ENCODE data around the gene TMEM38A.
A peak's percentile ranks its signal among the peaks of the same experiment; 100 is the strongest.

Gene TMEM38A, protein sequence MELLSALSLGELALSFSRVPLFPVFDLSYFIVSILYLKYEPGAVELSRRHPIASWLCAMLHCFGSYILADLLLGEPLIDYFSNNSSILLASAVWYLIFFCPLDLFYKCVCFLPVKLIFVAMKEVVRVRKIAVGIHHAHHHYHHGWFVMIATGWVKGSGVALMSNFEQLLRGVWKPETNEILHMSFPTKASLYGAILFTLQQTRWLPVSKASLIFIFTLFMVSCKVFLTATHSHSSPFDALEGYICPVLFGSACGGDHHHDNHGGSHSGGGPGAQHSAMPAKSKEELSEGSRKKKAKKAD

DNA sequence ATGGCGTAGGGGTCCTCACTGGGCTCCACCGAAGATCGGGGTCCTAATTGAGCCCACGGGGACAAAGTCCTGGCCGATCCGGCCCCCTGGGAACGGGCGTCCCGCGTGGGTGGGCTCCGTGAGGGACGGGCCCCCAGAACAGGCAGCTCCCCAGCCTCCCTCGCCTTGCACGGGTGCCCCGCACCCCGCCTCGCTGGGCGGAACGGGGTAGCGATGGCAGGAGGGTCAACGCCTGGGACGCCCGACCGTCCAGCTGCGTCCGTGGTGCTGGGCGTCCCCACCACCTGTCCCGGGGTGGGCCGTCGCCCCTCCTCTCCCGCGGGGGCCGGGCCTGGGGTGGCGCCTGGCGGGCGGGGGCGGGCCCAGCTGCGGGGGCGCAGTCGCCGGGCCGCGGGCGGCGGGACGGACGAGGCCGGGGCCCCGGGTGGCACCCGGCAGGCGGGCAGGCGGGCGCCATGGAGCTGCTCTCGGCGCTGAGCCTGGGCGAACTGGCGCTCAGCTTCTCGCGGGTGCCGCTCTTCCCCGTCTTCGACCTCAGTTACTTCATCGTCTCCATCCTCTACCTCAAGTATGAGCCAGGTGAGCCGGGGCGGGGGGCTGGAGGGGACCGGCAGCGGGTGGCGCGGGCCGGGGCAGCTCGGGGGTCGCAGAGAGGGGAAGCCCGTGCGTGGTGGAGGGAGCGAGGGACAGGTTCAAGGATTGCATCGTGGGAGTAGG is at the start of gene TMEM38A:
Gene TMEM38A (plus strand): TSS at position 377 of the 717 bp plus-strand sequence. CDS start 79 bp downstream, at position 456.
- DNase-seq (ENCODE audit: low read depth) = peak; percentile 26

DNA sequence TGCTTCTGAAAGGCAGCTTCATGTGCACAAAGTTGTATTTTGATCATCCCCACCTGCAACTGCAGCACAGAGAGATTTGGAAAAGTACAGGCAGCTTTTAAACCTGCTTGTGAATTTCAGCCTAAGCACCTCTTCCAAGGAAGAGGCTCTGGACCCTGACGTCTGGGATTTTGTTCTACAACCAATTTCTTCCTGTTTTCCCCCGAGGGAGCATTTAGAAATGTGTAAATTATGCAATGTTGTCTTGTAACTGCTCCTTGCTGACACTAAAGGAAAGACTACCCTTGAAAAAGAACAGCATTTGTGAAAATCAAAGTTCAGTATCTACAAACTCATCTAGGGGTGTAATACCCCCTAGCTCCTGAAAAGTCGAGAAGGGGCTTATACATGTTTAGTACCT is 48.3 kb upstream of the TMEM38A start:
- DNase-seq (ENCODE audit: low read depth) = no peak

DNA sequence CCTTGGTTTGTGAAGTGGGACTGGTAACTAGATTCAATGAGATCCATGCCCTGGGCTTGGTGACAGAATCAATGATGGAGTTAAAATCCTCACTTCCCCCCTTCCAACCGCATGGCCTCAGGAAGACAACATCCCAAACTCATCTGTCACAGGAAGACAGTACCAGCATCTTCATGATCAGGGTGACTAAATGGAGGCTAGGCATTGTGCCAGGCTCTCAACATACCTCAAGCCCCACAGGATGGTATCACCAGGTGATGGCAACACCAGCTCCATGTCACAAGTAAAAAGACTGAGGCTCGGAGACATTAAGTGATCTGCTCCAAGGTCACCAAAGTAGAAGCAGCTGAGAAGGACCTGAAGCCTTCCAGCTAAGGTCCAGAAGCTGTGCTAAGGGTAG is 47.1 kb upstream of the TMEM38A start:
- no peak for DNase-seq (ENCODE audit: low read depth)

DNA sequence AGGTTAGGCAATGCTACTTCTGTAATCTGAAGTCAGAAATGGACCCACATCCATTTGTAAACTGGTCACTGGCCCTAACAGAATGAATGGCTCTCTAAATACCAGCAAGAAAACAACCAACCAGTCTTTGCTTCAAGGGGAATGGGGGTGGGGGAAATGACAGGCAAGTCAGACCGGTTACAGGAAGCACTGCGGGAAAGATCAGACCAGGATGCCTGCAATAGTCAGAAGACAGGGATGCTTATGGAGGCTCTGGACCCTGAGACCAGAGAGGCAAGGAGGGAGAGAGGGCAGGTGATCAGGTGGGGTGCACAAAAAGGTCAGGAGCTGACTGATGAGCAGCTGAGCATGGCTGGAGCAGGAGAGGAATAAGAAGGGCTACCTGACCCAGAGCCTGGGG is 46.0 kb upstream of the TMEM38A start:
- peak; percentile 7 for DNase-seq (ENCODE audit: low read depth)

DNA sequence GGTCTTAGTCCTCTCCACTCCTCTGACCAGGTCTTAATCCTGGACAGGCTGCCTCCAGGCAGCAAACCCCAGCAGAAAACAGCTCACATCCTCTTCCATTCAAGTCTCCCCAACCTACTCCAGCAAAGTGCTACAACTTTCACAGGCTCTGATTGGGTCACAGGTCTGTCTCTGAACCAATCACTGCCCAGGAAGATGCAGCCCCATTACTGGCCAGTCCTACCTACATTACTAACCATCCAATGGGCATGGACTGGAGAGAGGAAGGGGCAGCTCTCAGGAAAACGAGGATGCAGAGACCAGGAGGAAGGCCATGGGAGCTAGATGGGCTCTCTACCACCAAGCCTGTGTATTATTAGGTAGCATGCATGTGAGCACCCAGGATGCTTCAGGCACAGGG is 45.1 kb upstream of the TMEM38A start:
- peak; percentile 35 for DNase-seq (ENCODE audit: low read depth)

DNA sequence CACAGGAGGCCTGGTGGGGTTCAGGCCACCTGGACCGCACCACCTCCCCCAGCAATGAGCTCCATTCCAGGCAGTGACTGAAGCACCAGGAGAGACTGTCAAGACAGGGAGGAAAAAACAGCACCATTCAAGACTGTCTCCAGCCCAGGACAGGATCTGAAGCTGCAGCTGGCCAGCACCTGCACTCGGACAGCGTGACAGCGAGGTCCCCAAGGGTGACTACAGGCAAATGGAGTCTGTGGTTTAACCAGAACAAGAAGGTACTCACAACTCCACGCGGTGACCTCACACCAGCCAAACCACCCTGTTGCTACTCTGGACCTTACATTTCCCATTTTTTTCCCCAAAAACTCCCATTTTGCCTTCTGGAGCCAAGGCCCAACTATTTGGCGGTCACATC is 42.7 kb upstream of the TMEM38A start:
- DNase-seq (ENCODE audit: low read depth) = no peak

DNA sequence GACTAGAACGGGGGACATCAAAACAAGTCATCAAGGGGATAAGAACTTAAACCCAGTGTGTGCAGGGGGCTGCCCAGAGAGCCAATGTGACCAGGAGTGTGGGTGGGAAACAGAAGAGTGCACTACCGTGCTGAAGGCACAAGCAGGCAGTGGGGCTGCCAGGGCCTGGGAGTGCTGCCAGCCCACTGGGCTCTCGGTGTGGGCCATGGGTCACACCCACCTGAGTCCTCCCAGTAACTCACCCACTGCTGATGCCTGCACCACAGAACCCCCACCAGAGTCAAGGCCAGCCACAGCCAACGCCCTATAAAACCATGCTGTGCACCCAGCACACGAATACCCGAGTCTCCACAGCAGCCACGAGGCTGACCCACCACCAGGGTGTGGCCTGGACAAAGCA is 41.5 kb upstream of the TMEM38A start:
- peak; percentile 6 for DNase-seq (ENCODE audit: low read depth)

DNA sequence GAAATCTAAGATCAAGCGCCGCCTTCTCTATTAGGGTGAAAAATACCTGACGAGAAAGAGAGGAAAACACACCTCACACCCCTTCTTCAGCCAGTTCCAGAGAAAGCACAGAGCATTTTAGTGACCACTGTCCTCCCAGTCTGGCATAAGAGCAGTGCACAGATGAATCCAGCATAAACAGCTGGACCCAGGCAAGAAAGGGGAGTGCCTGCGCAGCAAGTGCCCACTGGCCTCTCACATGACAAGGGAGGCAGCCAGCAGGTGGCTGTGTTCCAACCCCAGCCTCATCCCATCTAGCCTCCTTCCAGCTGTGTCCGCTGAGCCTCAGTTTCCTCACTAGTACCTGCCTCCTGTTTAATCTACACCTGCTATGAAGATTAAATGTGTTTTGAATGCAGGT is 40.9 kb upstream of the TMEM38A start:
- DNase-seq (ENCODE audit: low read depth) = no peak

DNA sequence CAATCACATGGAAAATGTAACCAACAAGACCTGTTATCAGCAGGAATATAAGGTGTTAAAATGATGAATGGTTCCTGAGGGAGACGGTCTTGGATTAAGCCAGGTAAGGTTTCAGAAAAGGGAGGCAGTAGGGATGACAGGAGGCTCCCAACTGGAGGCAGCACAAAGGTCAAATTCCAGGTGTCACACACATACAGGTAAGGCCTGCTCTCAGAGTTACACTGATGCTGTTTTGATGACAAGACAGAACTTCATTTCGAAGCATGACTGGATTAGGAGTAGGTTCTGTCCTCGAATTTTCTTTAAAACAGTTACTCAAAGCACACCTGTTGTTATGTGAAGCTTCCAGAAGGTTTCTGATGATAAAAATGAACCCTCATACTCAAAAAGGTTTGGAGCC is 40.4 kb upstream of the TMEM38A start:
- no peak for DNase-seq (ENCODE audit: low read depth)

DNA sequence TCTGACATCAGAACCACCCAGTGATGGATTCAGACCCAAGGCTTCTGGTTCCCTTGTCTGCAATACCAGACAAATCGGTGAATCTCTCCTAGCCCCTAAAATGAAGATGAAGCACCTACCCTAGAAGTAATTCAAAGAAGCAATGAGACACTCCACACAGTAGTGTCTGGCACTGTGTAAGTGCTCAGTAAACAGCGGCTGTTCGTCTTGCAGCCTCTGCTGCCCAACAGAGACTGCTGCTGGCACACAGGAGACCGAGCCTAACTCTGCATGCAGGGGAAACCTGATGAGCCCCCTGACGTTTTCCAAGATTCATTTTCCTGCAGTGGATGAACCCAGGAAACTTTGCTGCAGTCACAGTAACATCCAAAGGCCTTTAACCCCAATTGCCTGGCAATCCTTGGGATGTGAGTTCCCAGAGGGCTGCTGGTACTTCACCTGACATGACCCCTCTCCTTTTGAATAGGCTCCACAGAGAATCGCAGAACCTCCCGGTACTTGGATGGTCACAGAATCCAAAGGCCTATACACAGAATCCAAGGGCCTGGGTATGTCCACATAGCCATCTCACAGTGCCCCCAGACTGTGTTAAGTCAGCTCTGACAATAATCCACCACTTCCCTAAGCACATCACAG is 39.7 kb upstream of the TMEM38A start:
- no peak for DNase-seq (ENCODE audit: low read depth)

DNA sequence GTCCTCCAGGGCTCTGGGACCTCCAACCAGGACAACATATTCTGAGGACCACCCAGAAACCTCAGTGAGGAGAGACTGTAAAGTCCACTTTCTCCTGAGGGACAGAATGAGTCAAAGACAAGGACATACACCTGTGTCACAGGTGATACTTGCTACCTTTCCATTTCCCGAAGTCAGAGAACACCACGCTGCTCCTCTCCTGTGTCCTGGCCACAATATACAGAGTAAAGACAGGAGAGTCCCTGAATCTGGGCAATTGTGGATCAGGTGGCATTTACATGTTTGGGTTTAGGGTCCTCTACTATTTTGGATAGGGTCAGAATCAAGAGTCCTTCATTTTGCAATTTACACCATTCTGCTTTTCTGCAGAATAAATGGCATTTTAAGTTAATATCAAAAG is 37.9 kb upstream of the TMEM38A start:
- DNase-seq (ENCODE audit: low read depth) = no peak

DNA sequence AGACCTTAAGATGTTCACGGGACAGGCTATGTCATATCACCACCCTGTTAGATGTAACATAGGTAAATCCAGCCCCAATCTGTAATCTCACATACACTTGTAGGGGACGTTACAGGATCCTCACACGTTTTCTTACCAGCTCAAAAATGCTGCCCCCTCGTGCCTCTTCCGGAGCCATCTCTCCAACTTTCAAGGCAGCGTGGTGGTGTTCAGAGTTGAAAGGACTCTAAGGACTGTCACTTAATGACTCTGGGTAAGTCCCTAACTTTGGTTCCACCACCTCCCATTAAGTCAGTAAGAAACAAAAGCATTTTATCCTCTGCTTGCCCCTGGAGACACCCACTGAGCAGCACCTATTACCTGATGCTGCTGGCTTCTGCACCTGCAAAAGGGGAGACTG is 37.4 kb upstream of the TMEM38A start:
- no peak for DNase-seq (ENCODE audit: low read depth)

DNA sequence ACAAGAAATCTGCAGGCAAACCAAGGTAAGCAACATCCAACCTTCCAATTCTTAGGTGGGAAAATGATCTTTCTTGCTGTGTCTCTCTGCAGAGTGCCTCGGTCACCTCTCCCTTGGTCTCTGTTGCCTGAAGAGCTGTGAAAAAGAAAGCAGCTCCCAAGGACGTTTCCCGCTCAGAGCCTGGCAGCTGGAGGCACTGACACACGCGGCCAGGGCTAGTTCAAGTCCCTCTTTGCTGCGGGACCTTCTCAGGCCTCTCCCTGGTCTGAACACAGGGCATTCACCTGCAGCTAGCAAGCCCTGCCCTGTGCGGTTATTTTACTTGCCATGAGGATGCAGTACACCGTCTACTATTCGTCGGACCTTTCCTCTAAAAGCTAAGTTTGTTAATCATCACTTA is 36.7 kb upstream of the TMEM38A start:
- no peak for DNase-seq (ENCODE audit: low read depth)

DNA sequence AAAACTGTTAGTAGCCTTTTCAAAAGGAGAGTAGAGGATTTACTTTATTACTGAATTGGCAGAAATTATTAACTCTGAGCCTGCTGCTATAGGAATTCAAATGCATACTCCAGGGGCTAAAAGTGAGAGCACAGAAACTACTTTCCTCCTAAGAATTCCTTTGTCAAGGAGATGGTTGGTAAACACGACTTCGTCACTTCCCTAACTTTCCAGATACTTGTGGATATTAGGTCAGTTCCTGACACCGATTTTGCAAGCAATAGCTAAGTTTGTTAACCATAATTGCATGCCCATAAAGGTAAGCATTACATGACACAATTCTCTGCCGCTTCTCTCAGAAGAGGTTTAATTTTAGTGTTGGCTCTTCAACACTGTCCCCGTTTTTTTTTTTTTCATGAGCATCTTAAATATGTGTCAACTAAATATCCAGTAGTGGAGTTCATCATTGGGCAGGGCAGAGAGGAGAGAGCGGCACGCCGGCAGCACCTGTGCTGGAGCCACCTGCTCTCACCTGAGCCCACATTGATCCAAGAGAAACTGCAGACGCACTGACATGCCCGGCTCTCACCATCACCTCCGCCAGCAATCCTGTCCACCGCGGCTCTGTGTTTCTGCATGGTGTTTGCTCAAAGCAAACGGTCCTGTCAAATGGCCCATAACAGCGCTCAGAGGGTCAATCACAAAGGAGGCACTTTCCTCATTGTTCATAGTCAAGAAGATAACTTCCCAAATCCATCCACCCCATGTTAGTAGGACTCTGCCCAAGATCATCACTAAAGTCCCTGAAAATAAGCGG is 35.6 kb upstream of the TMEM38A start:
- no peak for DNase-seq (ENCODE audit: low read depth)

DNA sequence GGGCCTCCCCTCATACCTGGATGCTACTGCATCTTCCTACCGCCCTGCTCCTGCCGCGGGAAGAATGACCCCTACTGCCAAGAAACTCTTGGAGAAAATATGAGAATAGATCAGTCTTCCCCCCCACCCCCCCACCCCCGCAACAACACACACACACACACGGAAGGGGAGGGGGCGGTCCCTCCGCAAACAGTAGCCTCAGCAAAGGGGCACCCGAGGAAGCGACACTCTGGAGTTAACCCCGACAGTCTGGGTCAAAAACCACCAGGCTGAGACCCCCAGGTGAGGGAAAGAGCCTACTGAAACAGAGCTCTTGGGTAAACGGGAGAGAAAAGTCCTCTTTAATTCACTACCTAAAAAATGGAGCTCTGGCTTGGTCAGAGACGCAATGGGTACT is 34.1 kb upstream of the TMEM38A start:
- peak; percentile 9 for DNase-seq (ENCODE audit: low read depth)

DNA sequence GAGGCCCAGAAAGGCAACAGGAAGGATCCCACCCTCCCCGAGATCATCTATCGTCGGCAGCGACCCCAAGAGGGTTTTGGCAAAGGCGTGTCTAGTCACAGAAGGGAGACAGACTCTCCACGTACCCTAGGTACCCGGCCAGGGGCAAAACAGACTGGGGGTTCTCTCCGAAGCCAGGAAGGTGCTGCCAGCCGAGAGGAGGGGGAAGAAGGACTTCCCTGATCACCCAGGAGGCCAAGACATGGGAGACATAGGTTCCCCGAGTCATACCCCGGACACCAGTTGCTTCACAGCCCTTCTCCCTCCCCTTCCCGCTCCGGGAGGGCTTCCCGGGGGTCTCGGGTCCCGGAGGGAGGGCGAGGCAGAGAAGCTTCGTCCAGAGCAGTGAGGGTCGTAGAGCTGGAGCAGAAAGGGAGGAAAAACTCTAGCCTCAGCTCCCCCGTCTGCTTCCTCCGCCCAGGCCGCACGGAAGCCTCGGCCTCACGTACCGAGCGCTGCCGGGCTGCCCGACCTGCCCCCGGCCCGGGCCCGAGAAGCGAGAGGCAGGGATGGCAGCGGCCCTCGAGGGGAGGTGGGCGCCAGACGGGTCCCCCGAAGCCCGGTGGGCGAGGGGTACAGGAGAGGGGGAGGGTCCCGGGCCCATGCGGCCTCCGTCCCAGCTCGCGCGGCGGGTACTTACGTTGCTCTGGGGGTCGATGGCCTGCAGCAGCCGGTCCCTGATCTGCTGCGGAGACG is 33.6 kb upstream of the TMEM38A start:
- peak; percentile 15 for DNase-seq (ENCODE audit: low read depth)

DNA sequence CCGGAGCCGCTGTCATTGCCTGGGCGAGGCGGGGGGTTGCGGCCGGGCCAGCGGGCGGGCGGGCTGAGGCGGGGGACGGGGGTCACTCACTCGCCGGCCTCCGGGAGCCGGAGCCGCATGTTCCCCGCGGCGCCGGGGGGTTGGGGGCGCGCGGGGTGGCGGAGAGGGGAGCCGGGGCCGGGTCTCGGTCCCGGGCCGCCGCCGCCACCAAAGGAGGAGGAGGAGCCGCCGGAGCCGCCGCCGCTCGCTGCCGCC is 33.1 kb upstream of the TMEM38A start:
- no peak for DNase-seq (ENCODE audit: low read depth)

DNA sequence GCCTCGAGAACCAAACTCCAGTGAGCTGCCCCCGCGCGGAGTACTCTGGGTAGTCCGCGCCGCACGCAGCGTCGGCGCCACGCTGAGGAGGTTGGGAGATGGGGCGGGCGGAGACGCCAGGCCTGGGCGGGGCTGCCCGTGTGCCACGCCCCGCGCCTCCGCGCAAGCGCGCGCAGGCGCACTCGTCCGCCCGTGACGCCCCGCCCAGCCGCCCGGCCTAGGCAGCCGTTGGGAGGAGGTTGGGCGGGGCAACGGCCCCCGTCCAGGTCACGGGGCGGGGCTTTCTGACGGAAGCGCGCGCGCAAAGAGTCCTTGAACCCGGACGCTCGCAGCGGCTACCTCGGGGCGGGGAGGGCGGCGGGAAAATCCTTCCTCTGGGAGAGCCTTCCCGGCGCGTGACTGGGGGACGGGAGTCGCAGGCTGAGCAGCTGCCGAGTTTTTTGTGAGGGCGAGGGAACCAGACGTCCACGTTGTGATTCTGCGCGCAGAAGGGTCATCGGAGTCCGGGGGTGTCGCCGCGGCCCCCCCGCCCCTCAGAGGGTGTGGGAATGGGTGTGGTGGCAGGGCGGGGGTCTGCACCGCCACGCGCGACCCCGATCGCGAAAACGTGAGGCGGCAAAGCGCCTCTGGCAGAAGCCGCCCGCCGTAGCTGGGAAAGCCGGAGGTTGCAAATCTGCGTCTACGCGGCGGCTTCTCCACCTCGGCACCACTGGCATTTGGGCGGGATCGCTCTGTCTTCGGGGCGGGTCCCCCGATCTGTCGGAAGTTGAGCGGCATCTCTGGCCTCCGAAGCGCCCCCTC is 32.6 kb upstream of the TMEM38A start, which contains the start of gene MED26:
Gene MED26 (minus strand): TSS at position 22 of the 801 bp plus-strand sequence. CDS start 261 bp downstream, outside the sequence.
- peak; percentile 92 for DNase-seq (ENCODE audit: low read depth)

DNA sequence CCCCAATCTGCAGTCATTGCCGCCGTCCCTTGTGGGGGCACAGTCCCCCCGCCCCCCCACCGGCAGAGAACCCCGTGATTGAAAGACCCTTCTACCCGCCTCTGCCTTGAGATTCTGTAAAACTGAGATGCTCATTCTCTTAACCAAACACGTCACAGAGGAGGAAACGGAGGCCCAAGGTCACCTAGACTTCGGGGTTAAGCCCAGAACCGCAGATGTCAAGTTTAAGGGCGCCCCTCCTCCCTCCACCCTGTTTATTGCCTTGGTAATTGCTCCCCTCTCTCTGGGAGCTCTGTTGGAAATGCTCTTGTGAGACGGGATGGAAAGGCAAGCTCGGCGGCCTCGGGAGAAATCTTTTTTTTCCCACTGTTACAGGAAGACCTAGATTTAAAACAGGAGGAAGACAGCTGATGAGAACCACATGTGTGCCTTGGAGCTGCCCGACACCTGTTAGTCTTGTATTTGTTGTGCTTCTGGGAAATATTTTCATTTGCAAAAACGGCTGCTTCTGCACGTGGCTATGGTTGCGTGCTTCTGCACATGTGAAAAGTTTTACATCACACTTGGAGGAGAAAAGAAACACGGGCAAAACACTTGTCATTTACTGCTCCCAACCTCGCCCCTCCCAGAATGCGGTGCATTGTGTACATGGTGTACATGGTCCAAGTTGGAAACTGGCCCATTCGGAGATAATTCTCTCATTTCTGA is 31.8 kb upstream of the TMEM38A start:
- DNase-seq (ENCODE audit: low read depth) = peak; percentile 59

DNA sequence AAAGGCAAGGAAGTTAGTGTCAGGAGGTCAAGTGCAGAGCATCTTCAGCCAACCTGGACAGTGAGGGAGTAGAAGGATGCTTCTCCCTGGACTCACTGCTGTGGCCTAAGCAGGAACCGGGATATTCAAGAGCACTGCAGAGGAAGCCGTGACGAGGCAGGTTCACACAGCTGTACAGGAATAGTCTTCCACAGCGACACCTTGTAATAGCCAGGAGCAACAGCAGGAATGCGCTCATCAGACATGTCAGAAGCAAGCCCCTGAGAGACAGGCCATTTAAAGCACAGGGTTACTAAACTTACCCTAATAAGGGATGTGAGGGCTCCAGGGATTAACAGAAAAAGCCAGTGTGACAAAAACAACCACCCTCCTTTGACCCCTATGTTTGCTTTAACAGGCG is 29.5 kb upstream of the TMEM38A start:
- DNase-seq (ENCODE audit: low read depth) = no peak
